Activated CD4-positive, alpha-beta memory T cell treated with anti-CD3 and anti-CD28 coated beads for 36 hours (primary cell): ENCODE measurements around the gene ABHD5. TPM values are rescaled to one million over a fixed set of nuclear protein-coding genes. Genes with fewer than 3 reads are reported as not detected.

Source experiments
- CTCF ChIA-PET: fragments of 350-600 bp; sonication (Branson Sonifier 250); formaldehyde crosslinking; loops from one replicate; lab custom pipeline; 2021; ENCODE audit warnings: antibody characterized with exemption, inconsistent platforms; lab: Charles Lee
- POLR2A ChIA-PET: fragments of 350-600 bp; sonication (Branson Sonifier 250); formaldehyde crosslinking; loops from one replicate; lab custom pipeline; 2021; ENCODE audit warnings: antibody characterized with exemption; lab: Charles Lee
- DNase-seq: peaks from one replicate; pipeline ENCODE4 v3.0.0-alpha.2; 2020
- H3K27ac Mint-ChIP-seq: one replicate; pipeline ENCODE4 v1.8.0; 2021; ENCODE audit warnings: mixed read lengths
- H3K27me3 Mint-ChIP-seq: one replicate; pipeline ENCODE4 v1.8.0; 2021; ENCODE audit warnings: mixed read lengths
- H3K36me3 Mint-ChIP-seq: one replicate; pipeline ENCODE4 v1.8.0; 2021; ENCODE audit warnings: mixed read lengths
- H3K4me1 Mint-ChIP-seq: one replicate; pipeline ENCODE4 v1.8.0; 2021; ENCODE audit warnings: low read depth, mixed read lengths
- H3K4me3 Mint-ChIP-seq: one replicate; pipeline ENCODE4 v1.8.0; 2021; ENCODE audit warnings: mild to moderate bottlenecking, mixed read lengths
- H3K9me3 Mint-ChIP-seq: one replicate; pipeline ENCODE4 v1.8.0; 2021; ENCODE audit warnings: mixed read lengths
- intact Hi-C: fragments of 100-400 bp; cut with micrococcal nuclease; formaldehyde crosslinking; loops from one replicate; pipeline ENCODE4 v1.15.1; 2023
- total RNA-seq, 2 experiments: library from RNA; stranded (reverse); gene quantifications; one replicate each; pipeline ENCODE4 v1.2.3, GENCODE V29; 2021

The ABHD5 gene
- total RNA-seq, 2 experiments from 2014 or later: 10.0 to 11.4 TPM

GRCh38 chr3:43699864-43700263 lies 9.1 kb downstream of the ABHD5 start:
- Mint-ChIP-seq H3K4me1 (peaks cover 21% of the 10 kb centered on the region), H3K27me3 (no peaks in the 10 kb centered on the region), H3K4me3 (no peak overlapping the region), H3K27ac (no peak overlapping the region), H3K9me3 (no peaks in the 10 kb centered on the region), H3K36me3 (peaks cover 16% of the 10 kb centered on the region)
- ChIA-PET CTCF (no interaction called here), POLR2A (no interaction called here)
- intact Hi-C loops: no loop called here
- peak; percentile 17 for DNase-seq

GRCh38 chr3:43704697-43705096 lies 14.0 kb downstream of the ABHD5 start:
- Mint-ChIP-seq H3K27ac (no peak overlapping the region), H3K4me1 (peaks cover 10% of the 10 kb centered on the region), H3K4me3 (no peak overlapping the region), H3K9me3 (no peaks in the 10 kb centered on the region), H3K27me3 (no peaks in the 10 kb centered on the region), H3K36me3 (peaks cover 18% of the 10 kb centered on the region)
- no peak for DNase-seq
- intact Hi-C loops: no loop called here
- POLR2A ChIA-PET: no interaction called here
- CTCF ChIA-PET: no interaction called here

DNA sequence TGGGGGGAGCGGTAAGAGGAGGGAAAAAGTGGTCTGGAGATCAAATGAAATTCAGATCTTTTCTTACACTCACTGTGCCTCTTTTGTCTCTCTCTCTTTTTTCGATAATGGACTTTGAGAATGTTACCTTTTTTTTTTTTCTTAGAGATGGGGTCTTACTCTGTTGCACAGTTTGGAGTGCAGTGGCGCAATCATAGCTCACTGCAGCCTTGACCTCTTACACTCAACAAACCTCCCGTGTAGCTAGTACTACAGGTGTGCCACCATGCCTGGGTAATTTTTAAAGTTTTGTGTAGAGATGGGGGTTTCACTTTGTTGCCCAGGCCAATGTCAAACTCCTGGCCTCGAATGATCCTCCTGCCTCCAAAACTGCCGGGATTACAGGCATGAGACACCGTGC lies 15.6 kb downstream of the ABHD5 start:
- Mint-ChIP-seq H3K9me3 (no peaks in the 10 kb centered on the region), H3K36me3 (peaks cover 12% of the 10 kb centered on the region), H3K27ac (no peak overlapping the region), H3K27me3 (no peaks in the 10 kb centered on the region), H3K4me1 (peaks cover 5% of the 10 kb centered on the region), H3K4me3 (no peak overlapping the region)
- intact Hi-C loops: no loop called here
- DNase-seq: no peak
- CTCF ChIA-PET: interaction anchor here (0.9 kb wide), 1 partner anchor 12 kb away, joined by 5 read pairs; no protein-coding TSS in a partner anchor
- POLR2A ChIA-PET: no interaction called here

GRCh38 chr3:43707266-43707665 lies 16.5 kb downstream of the ABHD5 start:
- no peak overlapping the region for H3K27ac Mint-ChIP-seq
- POLR2A ChIA-PET: no interaction called here
- H3K27me3 Mint-ChIP-seq: no peaks in the 10 kb centered on the region
- H3K9me3 Mint-ChIP-seq: no peaks in the 10 kb centered on the region
- H3K36me3 Mint-ChIP-seq: peaks cover 19% of the 10 kb centered on the region
- no peak overlapping the region for H3K4me3 Mint-ChIP-seq
- no peak for DNase-seq
- H3K4me1 Mint-ChIP-seq: peaks cover 5% of the 10 kb centered on the region
- CTCF ChIA-PET: interaction anchor here (0.6 kb wide), 1 partner anchor 492 kb away, joined by 3 read pairs; no protein-coding TSS in a partner anchor
- intact Hi-C loops: no loop called here

GRCh38 chr3:43707998-43708397 lies 17.3 kb downstream of the ABHD5 start:
- ChIA-PET POLR2A (no interaction called here), CTCF (no interaction called here)
- Mint-ChIP-seq H3K36me3 (peaks cover 24% of the 10 kb centered on the region), H3K4me3 (no peak overlapping the region), H3K9me3 (no peaks in the 10 kb centered on the region), H3K27ac (no peak overlapping the region), H3K4me1 (peaks cover 5% of the 10 kb centered on the region), H3K27me3 (no peaks in the 10 kb centered on the region)
- intact Hi-C loops: no loop called here
- DNase-seq: no peak

- peaks cover 28% of the 10 kb centered on the region for H3K36me3 Mint-ChIP-seq
- H3K27me3 Mint-ChIP-seq: no peaks in the 10 kb centered on the region
- H3K4me1 Mint-ChIP-seq: peaks cover 5% of the 10 kb centered on the region
- no peak overlapping the region for H3K27ac Mint-ChIP-seq
- POLR2A ChIA-PET: no interaction called here
- no peaks in the 10 kb centered on the region for H3K9me3 Mint-ChIP-seq
- DNase-seq: no peak
- no peak overlapping the region for H3K4me3 Mint-ChIP-seq
- CTCF ChIA-PET: no interaction called here
- intact Hi-C loops: no loop called here
These were observed 18.3 kb downstream of the ABHD5 start for GRCh38 chr3:43709022-43709421.

DNA sequence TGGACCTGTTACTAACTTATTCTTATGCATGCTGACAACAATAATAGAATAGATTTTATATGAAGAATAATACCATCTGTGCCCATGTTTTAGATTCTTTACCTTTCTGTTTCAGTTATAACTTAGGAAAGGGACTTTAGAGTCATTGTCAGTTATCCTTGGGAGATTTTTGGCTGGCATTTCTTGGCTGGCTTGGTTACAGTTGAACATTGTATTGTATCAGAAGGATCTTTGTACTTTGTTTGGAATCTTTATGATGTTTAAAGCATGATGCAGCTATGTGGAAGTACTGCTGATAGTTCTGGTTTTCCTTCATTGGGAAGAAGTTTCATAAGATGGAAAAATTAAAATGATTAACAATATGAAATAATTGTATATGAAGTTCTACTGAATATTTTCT lies 19.9 kb downstream of the ABHD5 start:
- no peak overlapping the region for H3K4me3 Mint-ChIP-seq

DNA sequence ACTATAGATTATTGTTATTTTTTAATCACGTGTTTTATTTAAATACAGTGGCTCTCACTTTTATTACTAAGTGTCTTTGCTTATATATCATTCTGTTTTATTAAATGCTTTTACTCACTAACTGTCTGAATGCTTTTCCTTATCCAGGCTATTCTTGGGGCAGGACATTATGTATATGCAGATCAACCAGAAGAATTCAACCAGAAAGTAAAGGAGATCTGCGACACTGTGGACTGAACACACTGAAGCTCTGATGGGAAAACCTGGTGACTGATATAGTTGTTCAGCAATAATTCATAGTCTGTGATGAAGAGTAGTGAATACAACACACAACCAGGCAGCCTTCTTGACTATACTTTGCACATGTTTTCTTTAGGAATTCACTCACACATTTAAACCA lies 27.6 kb downstream of the ABHD5 start:
- CTCF ChIA-PET: no interaction called here
- POLR2A ChIA-PET: no interaction called here

More for the DNA sequence above, 19.9 kb downstream of the ABHD5 start:
- Mint-ChIP-seq H3K27ac (no peak overlapping the region), H3K9me3 (no peaks in the 10 kb centered on the region), H3K27me3 (no peaks in the 10 kb centered on the region), H3K4me1 (peaks cover 5% of the 10 kb centered on the region), H3K36me3 (peaks cover 26% of the 10 kb centered on the region)
- intact Hi-C loops: no loop called here
- POLR2A ChIA-PET: no interaction called here
- CTCF ChIA-PET: no interaction called here
- DNase-seq: no peak

DNA sequence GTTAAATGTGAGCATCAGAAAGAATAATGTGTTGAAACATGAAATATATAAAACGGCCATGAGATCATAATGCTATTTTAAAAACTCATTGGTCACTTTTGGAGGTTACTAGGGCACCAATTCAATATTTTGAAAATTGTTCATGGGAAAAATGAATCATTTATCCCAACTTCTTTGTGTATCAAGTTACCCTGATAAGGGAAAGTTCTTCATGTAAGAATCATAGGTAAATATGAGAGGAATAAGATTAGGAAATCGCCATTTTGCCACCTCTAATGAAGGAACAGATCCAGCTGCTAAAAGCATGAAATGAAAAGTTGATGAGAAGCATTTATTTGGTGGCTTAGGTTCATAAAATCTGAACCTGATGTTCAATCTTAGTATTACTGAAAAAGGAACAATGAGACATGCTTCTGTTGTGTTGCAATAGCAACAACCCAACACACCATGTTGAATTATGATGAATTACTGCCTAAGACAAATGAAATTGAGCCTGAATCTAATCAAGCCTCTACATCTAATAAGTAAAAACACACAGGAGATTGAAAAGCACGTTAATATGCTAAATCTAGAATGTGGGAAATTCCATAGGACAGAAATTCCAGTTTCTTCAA lies 32.5 kb downstream of the ABHD5 start:
- POLR2A ChIA-PET: no interaction called here
- no peaks in the 10 kb centered on the region for H3K27me3 Mint-ChIP-seq
- no peaks in the 10 kb centered on the region for H3K4me1 Mint-ChIP-seq
- H3K36me3 Mint-ChIP-seq: peaks cover 17% of the 10 kb centered on the region
- no peak overlapping the region for H3K4me3 Mint-ChIP-seq
- no peaks in the 10 kb centered on the region for H3K9me3 Mint-ChIP-seq
- intact Hi-C loops: no loop called here
- no peak overlapping the region for H3K27ac Mint-ChIP-seq
- no peak for DNase-seq
- CTCF ChIA-PET: no interaction called here

More for the DNA sequence above, 27.6 kb downstream of the ABHD5 start:
- intact Hi-C loops: no loop called here
- H3K36me3 Mint-ChIP-seq: peaks cover 30% of the 10 kb centered on the region
- H3K4me1 Mint-ChIP-seq: no peaks in the 10 kb centered on the region
- no peak overlapping the region for H3K4me3 Mint-ChIP-seq
- H3K27me3 Mint-ChIP-seq: no peaks in the 10 kb centered on the region
- no peaks in the 10 kb centered on the region for H3K9me3 Mint-ChIP-seq
- DNase-seq: no peak
- no peak overlapping the region for H3K27ac Mint-ChIP-seq

GRCh38 chr3:43726521-43726920 lies 35.8 kb downstream of the ABHD5 start:
- H3K9me3 Mint-ChIP-seq: no peaks in the 10 kb centered on the region
- H3K36me3 Mint-ChIP-seq: peaks cover 4% of the 10 kb centered on the region
- H3K4me1 Mint-ChIP-seq: no peaks in the 10 kb centered on the region
- CTCF ChIA-PET: no interaction called here
- DNase-seq: no peak
- H3K27ac Mint-ChIP-seq: no peak overlapping the region
- POLR2A ChIA-PET: no interaction called here
- no peaks in the 10 kb centered on the region for H3K27me3 Mint-ChIP-seq
- intact Hi-C loops: no loop called here
- H3K4me3 Mint-ChIP-seq: no peak overlapping the region

GRCh38 chr3:43727930-43728329 lies 37.2 kb downstream of the ABHD5 start:
- no peak overlapping the region for H3K27ac Mint-ChIP-seq

DNA sequence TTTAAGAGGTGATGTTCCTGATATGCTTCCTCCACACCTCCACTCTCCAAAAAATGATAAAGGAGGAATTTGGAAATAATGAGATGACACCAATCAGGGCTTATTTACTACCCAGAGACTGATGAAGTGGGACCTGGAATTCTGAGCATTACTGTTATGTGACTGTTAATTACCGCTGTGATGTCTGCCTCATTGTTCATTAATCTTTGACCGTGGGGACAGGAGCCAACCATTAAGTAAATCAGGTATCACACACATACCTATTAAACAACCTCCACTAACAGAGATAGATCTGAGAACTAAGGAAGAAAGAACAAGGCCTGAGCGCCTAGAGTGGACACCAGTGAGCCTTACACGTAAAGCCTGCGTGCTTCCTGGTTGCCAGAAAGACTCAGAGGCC lies 37.7 kb downstream of the ABHD5 start:
- no peak overlapping the region for H3K27ac Mint-ChIP-seq
- H3K4me1 Mint-ChIP-seq: no peaks in the 10 kb centered on the region
- DNase-seq: no peak
- H3K9me3 Mint-ChIP-seq: no peaks in the 10 kb centered on the region
- no peak overlapping the region for H3K4me3 Mint-ChIP-seq
- intact Hi-C loops: no loop called here
- H3K27me3 Mint-ChIP-seq: no peaks in the 10 kb centered on the region
- CTCF ChIA-PET: no interaction called here
- H3K36me3 Mint-ChIP-seq: peaks cover 4% of the 10 kb centered on the region
- POLR2A ChIA-PET: no interaction called here

More at GRCh38 chr3:43727930-43728329, 37.2 kb downstream of the ABHD5 start:
- Mint-ChIP-seq H3K9me3 (no peaks in the 10 kb centered on the region), H3K27me3 (no peaks in the 10 kb centered on the region), H3K4me1 (no peaks in the 10 kb centered on the region), H3K36me3 (peaks cover 4% of the 10 kb centered on the region), H3K4me3 (no peak overlapping the region)
- DNase-seq: no peak
- ChIA-PET POLR2A (no interaction called here), CTCF (no interaction called here)
- intact Hi-C loops: no loop called here

- Mint-ChIP-seq H3K36me3 (peaks cover 4% of the 10 kb centered on the region), H3K4me1 (no peaks in the 10 kb centered on the region), H3K27me3 (no peaks in the 10 kb centered on the region), H3K27ac (no peak overlapping the region), H3K4me3 (no peak overlapping the region), H3K9me3 (no peaks in the 10 kb centered on the region)
- CTCF ChIA-PET: interaction anchor here (1.0 kb wide), 1 partner anchor 470 kb away, joined by 3 read pairs; no protein-coding TSS in a partner anchor
- no peak for DNase-seq
- POLR2A ChIA-PET: no interaction called here
- intact Hi-C loops: no loop called here
These were observed 38.2 kb downstream of the ABHD5 start for GRCh38 chr3:43728947-43729346.
